IMR-90 (cell line): ENCODE results near the gene TNPO1. TPM values are rescaled to one million over a fixed set of nuclear protein-coding genes. Genes with fewer than 3 reads are reported as not detected.

Experiments
- ATAC-seq: fragments of 200-7000 bp; cut with Tn5 transposase; 2 replicates; pipeline ENCODE4 v1.9.1; 2020; ENCODE audit warnings: low read depth, mild to moderate bottlenecking, moderate library complexity
- BruUV-seq: library from RNA; stranded (reverse); fragments of 400-500 nt; replicated peaks from 2 replicates; lab custom pipeline; 2021; lab: Mats Ljungman, UMichigan
- CTCF ChIA-PET: fragments of 300-600 bp; formaldehyde crosslinking; extraction: SDS; loops from one replicate; lab custom pipeline; 2021; ENCODE audit warnings: antibody characterized with exemption; lab: Yijun Ruan, JAX
- POLR2A ChIA-PET: fragments of 300-600 bp; sonication (Branson Sonifier 250); formaldehyde crosslinking; loops from one replicate; lab custom pipeline; 2022; ENCODE audit warnings: antibody characterized with exemption; ENCODE audit not compliant: unreplicated experiment; lab: Charles Lee
- DNase-seq: peaks from one replicate; pipeline ENCODE4 v3.0.0; 2013
- H2AFZ ChIP-seq: replicated peaks from 2 replicates; pipeline ENCODE3; 2013; ENCODE audit warnings: low read length, mild to moderate bottlenecking; ENCODE audit not compliant: poor library complexity
- H2AK5ac ChIP-seq: 2 replicates; pipeline ENCODE4 v1.6.1; 2013; ENCODE audit warnings: low read depth, low read length, inconsistent platforms
- H2AK9ac ChIP-seq: replicated peaks from 2 replicates; pipeline ENCODE3; 2013; ENCODE audit warnings: mild to moderate bottlenecking, low read depth, low read length, moderate library complexity; ENCODE audit not compliant: poor library complexity
- H2BK120ac ChIP-seq: 2 replicates; pipeline ENCODE4 v1.6.1; 2013; ENCODE audit warnings: low read depth, low read length, inconsistent platforms
- H2BK15ac ChIP-seq: 3 replicates; pipeline ENCODE4 v1.6.1; 2013; ENCODE audit warnings: low read depth, low read length, inconsistent platforms
- H2BK20ac ChIP-seq: 2 replicates; pipeline ENCODE4 v1.6.1; 2013; ENCODE audit warnings: low read depth, mild to moderate bottlenecking, inconsistent platforms, low read length, moderate library complexity
- H2BK5ac ChIP-seq: 2 replicates; pipeline ENCODE4 v1.6.1; 2013; ENCODE audit warnings: mild to moderate bottlenecking, low read depth, low read length, inconsistent platforms; ENCODE audit not compliant: poor library complexity, severe bottlenecking
- H3K14ac ChIP-seq: replicated peaks from 2 replicates; pipeline ENCODE4 v1.6.1; 2013; ENCODE audit warnings: low read depth, low read length, inconsistent platforms
- H3K18ac ChIP-seq: 2 replicates; pipeline ENCODE4 v1.6.1; 2013; ENCODE audit warnings: low read depth, low read length, control low read depth
- H3K23ac ChIP-seq: 2 replicates; pipeline ENCODE4 v1.6.1; 2013; ENCODE audit warnings: low read depth, low read length, inconsistent platforms
- H3K27ac ChIP-seq: 2 replicates; pipeline ENCODE4 v1.5.1; 2013; ENCODE audit warnings: mild to moderate bottlenecking, control low read depth, low read length; ENCODE audit not compliant: insufficient read depth
- H3K27me3 ChIP-seq: 2 replicates; pipeline ENCODE4 v1.6.1; 2013; ENCODE audit warnings: low read length; ENCODE audit not compliant: control insufficient read depth, insufficient read depth
- H3K36me3 ChIP-seq: 2 replicates; pipeline ENCODE4 v1.6.1; 2013; ENCODE audit warnings: low read length, mixed read lengths; ENCODE audit not compliant: control insufficient read depth, insufficient read depth
- H3K4ac ChIP-seq: 2 replicates; pipeline ENCODE4 v1.6.1; 2013; ENCODE audit warnings: low read depth, low read length, inconsistent platforms
- H3K4me1 ChIP-seq: 2 replicates; pipeline ENCODE4 v1.6.1; 2013; ENCODE audit warnings: low read length, mixed read lengths; ENCODE audit not compliant: control insufficient read depth, insufficient read depth
- H3K4me2 ChIP-seq: 2 replicates; pipeline ENCODE4 v1.6.1; 2013; ENCODE audit warnings: low read depth, mild to moderate bottlenecking, control low read depth, low read length, moderate library complexity
- H3K4me3 ChIP-seq: 2 replicates; pipeline ENCODE4 v1.5.1; 2013; ENCODE audit warnings: low read depth, mild to moderate bottlenecking, control low read depth, low read length, moderate library complexity; ENCODE audit not compliant: insufficient read depth
- H3K56ac ChIP-seq: 2 replicates; pipeline ENCODE4 v1.6.1; 2013; ENCODE audit warnings: low read length, inconsistent platforms; ENCODE audit not compliant: insufficient read depth; ENCODE audit errors: extremely low read depth
- H3K79me1 ChIP-seq, 2 experiments: 2 replicates each; pipeline ENCODE4 v1.6.1; 2013; ENCODE audit warnings: low read length in 2 of 2, inconsistent platforms in 1 of 2, low read depth in 1 of 2
- H3K9ac ChIP-seq: 2 replicates; pipeline ENCODE4 v1.6.1; 2013; ENCODE audit warnings: low read depth, low read length, control low read depth
- H3K9me1 ChIP-seq: 2 replicates; pipeline ENCODE4 v1.6.1; 2013; ENCODE audit warnings: low read length, inconsistent platforms; ENCODE audit not compliant: insufficient read depth
- H3K9me3 ChIP-seq: 2 replicates; pipeline ENCODE4 v1.6.1; 2013; ENCODE audit warnings: low read length; ENCODE audit not compliant: control insufficient read depth, insufficient read depth
- H4K20me1 ChIP-seq: 2 replicates; pipeline ENCODE4 v1.6.1; 2013; ENCODE audit warnings: low read length, inconsistent platforms; ENCODE audit not compliant: insufficient read depth
- H4K5ac ChIP-seq: 2 replicates; pipeline ENCODE4 v1.6.1; 2013; ENCODE audit warnings: mild to moderate bottlenecking, low read depth, low read length, control low read depth
- H4K8ac ChIP-seq, 2 experiments: 2 replicates each; pipeline ENCODE4 v1.6.1; 2013; ENCODE audit warnings: low read depth in 2 of 2, low read length in 2 of 2, control low read depth in 1 of 2, inconsistent platforms in 1 of 2
- H4K91ac ChIP-seq: 2 replicates; pipeline ENCODE4 v1.6.1; 2013; ENCODE audit warnings: low read depth, low read length, inconsistent platforms; ENCODE audit not compliant: insufficient read depth
- BHLHE40 ChIP-seq: fragments of 150-350 bp; IDR thresholded peaks from 2 replicates; pipeline ENCODE4 v1.6.1; 2016; ENCODE audit warnings: mild to moderate bottlenecking, low read depth, low read length
- CEBPB ChIP-seq: IDR thresholded peaks from 2 replicates; pipeline ENCODE4 v1.6.1; 2012; ENCODE audit warnings: low read depth, low read length, improper control_type of control experiment
- CHD1 ChIP-seq: IDR thresholded peaks from 2 replicates; pipeline ENCODE4 v1.6.1; 2012; ENCODE audit warnings: low read depth, low read length, improper control_type of control experiment
- FOS ChIP-seq: fragments of 150-350 bp; IDR thresholded peaks from 2 replicates; pipeline ENCODE4 v1.6.1; 2016; ENCODE audit warnings: low read depth, low read length
- MAZ ChIP-seq: IDR thresholded peaks from 2 replicates; pipeline ENCODE4 v1.6.1; 2012; ENCODE audit warnings: low read depth, mild to moderate bottlenecking, low read length, improper control_type of control experiment, moderate library complexity, borderline replicate concordance
- MXI1 ChIP-seq: IDR thresholded peaks from 2 replicates; pipeline ENCODE4 v1.6.1; 2012; ENCODE audit warnings: low read depth, mild to moderate bottlenecking, low read length, moderate library complexity, borderline replicate concordance
- NFE2L2 ChIP-seq: fragments of 150-350 bp; IDR thresholded peaks from 2 replicates; pipeline ENCODE4 v1.6.1; 2016; ENCODE audit warnings: low read depth, mild to moderate bottlenecking, low read length
- POLR2A ChIP-seq: IDR thresholded peaks from 2 replicates; pipeline ENCODE4 v1.6.1; 2012; ENCODE audit warnings: mild to moderate bottlenecking, low read depth, low read length
- RAD21 ChIP-seq: IDR thresholded peaks from 2 replicates; pipeline ENCODE4 v1.6.1; 2012; ENCODE audit warnings: low read length, improper control_type of control experiment
- RCOR1 ChIP-seq: IDR thresholded peaks from 2 replicates; pipeline ENCODE4 v1.6.1; 2012; ENCODE audit warnings: mild to moderate bottlenecking, low read length, improper control_type of control experiment; ENCODE audit not compliant: insufficient replicate concordance
- RFX5 ChIP-seq: IDR thresholded peaks from 2 replicates; pipeline ENCODE4 v1.8.0; 2012; ENCODE audit warnings: low read depth, mild to moderate bottlenecking, low read length, moderate library complexity
- SMC3 ChIP-seq: fragments of 150-350 bp; IDR thresholded peaks from 2 replicates; pipeline ENCODE4 v1.6.1; 2016; ENCODE audit warnings: low read depth, mild to moderate bottlenecking, antibody characterized with exemption, low read length, moderate library complexity
- WGBS, 2 experiments: methylation state at CpG; one replicate each; pipeline versions ENCODE4 v1.1.5 to v1.1.7; 2013; ENCODE audit warnings: missing lambda C conversion rate in 2 of 2; ENCODE audit not compliant: insufficient read length in 1 of 2; ENCODE audit errors: extremely low coverage in 2 of 2; 5-methylcytosine and 5-hydroxymethylcytosine counted together
- dilution Hi-C: fragments of 300-500 bp; cut with HindIII; formaldehyde crosslinking; loops from one replicate; pipeline ENCODE4 v1.14.3; 2018; ENCODE audit warnings: low sequenced_read_pairs; ENCODE audit not compliant: unreplicated experiment
- in situ Hi-C: fragments of 300-500 bp; cut with MboI; formaldehyde crosslinking; loops from 3 replicates; pipeline ENCODE4 v1.14.3; 2019; ENCODE audit warnings: low sequenced_read_pairs, inconsistent platforms, mixed read lengths
- intact Hi-C: fragments of 100-400 bp; cut with micrococcal nuclease; formaldehyde crosslinking; loops from 2 replicates; pipeline ENCODE4 v1.10.0; 2022
- polyA plus RNA-seq, 3 experiments: library from polyadenylated mRNA; depleted of rRNA; stranded (reverse); fragments of >200 nt; gene quantifications; 2 replicates each; pipeline ENCODE4 v1.2.3, GENCODE V29; 2012; ENCODE audit warnings: low replicate concordance in 1 of 3
- total RNA-seq: library from RNA; depleted of rRNA; stranded (reverse); fragments of >200 nt; gene quantifications from 2 replicates; pipeline ENCODE4 v1.2.3, GENCODE V29; 2012
- TF ChIP-seq, protein P1 (sequence below): conservative IDR thresholded peaks from 2 replicates; pipeline ENCODE4 v1.5.1; 2012; ENCODE audit warnings: mild to moderate bottlenecking, low read depth, low read length, improper control_type of control experiment
- TF ChIP-seq, protein P2 (sequence below): fragments of 150-350 bp; IDR thresholded peaks from 2 replicates; pipeline ENCODE4 v1.6.1; 2016; ENCODE audit warnings: low read depth, mild to moderate bottlenecking, low read length, moderate library complexity, borderline replicate concordance
- TF ChIP-seq, protein P3 (sequence below): fragments of 150-350 bp; IDR thresholded peaks from 2 replicates; pipeline ENCODE4 v1.6.1; 2017; ENCODE audit warnings: mild to moderate bottlenecking, antibody characterized with exemption, low read length, low read depth

The TNPO1 gene
- total and polyA plus RNA-seq, 2 of the 4 experiments (the other 2 are of a cell fraction) = 45.5 to 400 TPM

DNA sequence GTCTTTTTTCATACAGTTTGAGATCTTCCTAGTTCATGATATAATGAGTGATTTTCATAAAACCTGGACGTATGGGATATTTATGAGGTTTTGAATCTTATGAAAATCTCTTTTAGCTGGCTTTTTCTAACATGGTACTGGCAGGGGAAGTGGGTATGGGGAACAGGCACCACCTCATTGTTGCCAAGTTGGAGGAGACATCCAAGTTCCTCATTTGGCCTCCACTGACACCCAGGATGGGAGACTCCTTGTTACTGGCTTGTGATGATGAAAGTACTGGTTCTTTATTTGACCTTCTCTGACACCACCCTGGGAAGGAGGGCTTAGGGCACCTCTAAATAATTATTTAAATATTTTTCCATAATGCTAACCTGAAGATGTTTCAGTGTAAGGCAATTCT, 4.0 kb upstream of the TNPO1 start:
- no peak overlapping the region for H2BK15ac ChIP-seq
- ChIA-PET CTCF (no interaction called here), POLR2A (no interaction called here)
- H3K79me1 ChIP-seq = no peaks in the 10 kb centered on the region; a peak in 1 of 4 replicates
- no CpG with 5 or more reads among the region's 1 CpG for WGBS, 2 experiments
- in situ Hi-C loops (loop anchor here (10.0 kb wide), 1 partner anchor 188 kb away; no protein-coding TSS in a partner anchor), intact Hi-C loops (no loop called here), dilution Hi-C loops (no loop called here)
- no peak for ATAC-seq
- H4K20me1 ChIP-seq = no peaks in the 10 kb centered on the region
- TF ChIP-seq NFE2L2 = no peak
- no peak for TF ChIP-seq CHD1
- TF ChIP-seq, protein P1, sequence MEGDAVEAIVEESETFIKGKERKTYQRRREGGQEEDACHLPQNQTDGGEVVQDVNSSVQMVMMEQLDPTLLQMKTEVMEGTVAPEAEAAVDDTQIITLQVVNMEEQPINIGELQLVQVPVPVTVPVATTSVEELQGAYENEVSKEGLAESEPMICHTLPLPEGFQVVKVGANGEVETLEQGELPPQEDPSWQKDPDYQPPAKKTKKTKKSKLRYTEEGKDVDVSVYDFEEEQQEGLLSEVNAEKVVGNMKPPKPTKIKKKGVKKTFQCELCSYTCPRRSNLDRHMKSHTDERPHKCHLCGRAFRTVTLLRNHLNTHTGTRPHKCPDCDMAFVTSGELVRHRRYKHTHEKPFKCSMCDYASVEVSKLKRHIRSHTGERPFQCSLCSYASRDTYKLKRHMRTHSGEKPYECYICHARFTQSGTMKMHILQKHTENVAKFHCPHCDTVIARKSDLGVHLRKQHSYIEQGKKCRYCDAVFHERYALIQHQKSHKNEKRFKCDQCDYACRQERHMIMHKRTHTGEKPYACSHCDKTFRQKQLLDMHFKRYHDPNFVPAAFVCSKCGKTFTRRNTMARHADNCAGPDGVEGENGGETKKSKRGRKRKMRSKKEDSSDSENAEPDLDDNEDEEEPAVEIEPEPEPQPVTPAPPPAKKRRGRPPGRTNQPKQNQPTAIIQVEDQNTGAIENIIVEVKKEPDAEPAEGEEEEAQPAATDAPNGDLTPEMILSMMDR = no peak
- no peak for TF ChIP-seq RCOR1
- TF ChIP-seq CEBPB = no peak
- TF ChIP-seq MAZ = no peak
- no peak for TF ChIP-seq FOS
- TF ChIP-seq, protein P2, sequence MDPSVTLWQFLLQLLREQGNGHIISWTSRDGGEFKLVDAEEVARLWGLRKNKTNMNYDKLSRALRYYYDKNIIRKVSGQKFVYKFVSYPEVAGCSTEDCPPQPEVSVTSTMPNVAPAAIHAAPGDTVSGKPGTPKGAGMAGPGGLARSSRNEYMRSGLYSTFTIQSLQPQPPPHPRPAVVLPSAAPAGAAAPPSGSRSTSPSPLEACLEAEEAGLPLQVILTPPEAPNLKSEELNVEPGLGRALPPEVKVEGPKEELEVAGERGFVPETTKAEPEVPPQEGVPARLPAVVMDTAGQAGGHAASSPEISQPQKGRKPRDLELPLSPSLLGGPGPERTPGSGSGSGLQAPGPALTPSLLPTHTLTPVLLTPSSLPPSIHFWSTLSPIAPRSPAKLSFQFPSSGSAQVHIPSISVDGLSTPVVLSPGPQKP = no peak
- TF ChIP-seq, protein P3, sequence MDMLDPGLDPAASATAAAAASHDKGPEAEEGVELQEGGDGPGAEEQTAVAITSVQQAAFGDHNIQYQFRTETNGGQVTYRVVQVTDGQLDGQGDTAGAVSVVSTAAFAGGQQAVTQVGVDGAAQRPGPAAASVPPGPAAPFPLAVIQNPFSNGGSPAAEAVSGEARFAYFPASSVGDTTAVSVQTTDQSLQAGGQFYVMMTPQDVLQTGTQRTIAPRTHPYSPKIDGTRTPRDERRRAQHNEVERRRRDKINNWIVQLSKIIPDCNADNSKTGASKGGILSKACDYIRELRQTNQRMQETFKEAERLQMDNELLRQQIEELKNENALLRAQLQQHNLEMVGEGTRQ = no peak
- TF ChIP-seq SMC3 = no peak
- TF ChIP-seq POLR2A = no peak
- TF ChIP-seq BHLHE40 = no peak
- TF ChIP-seq MXI1 = no peak
- TF ChIP-seq RFX5 = no peak
- TF ChIP-seq RAD21 = no peak
- H3K14ac ChIP-seq = no peak overlapping the region
- no peak overlapping the region for H2BK20ac ChIP-seq
- no peaks in the 10 kb centered on the region for H3K9me3 ChIP-seq
- no peak for DNase-seq
- no peak overlapping the region for H4K91ac ChIP-seq
- no peak overlapping the region for H2AK9ac ChIP-seq
- no peaks in the 10 kb centered on the region for H3K9me1 ChIP-seq
- no peak overlapping the region for H3K18ac ChIP-seq
- H3K4me1 ChIP-seq = no peaks in the 10 kb centered on the region
- no TSS peak for BruUV-seq
- no peak overlapping the region for H2BK5ac ChIP-seq
- H3K4me3 ChIP-seq = no peak overlapping the region
- H3K4me2 ChIP-seq = no peak overlapping the region
- H3K27ac ChIP-seq = no peak overlapping the region
- no peak overlapping the region for H4K5ac ChIP-seq
- no peaks in the 10 kb centered on the region for H3K36me3 ChIP-seq
- H2AK5ac ChIP-seq = no peak overlapping the region
- no peak overlapping the region for H4K8ac ChIP-seq
- no peak overlapping the region for H3K56ac ChIP-seq
- H3K9ac ChIP-seq = no peak overlapping the region
- peaks cover 6% of the 10 kb centered on the region for H3K27me3 ChIP-seq
- no peak overlapping the region for H3K23ac ChIP-seq
- H3K4ac ChIP-seq = no peak overlapping the region
- H2AFZ ChIP-seq = no peak overlapping the region
- H2BK120ac ChIP-seq = no peak overlapping the region
